CD14-positive monocyte (primary cell): ENCODE data around the gene PNKP. TPM values are rescaled to one million over a fixed set of nuclear protein-coding genes. Genes with fewer than 3 reads are reported as not detected.

Experiments
- DNase-seq, 3 donors: peaks; one replicate each; pipeline ENCODE4 v3.0.0-alpha.2; 2011 to 2022
- H2AFZ ChIP-seq: 2 replicates; pipeline ENCODE4 v1.6.0; 2012; ENCODE audit warnings: mild to moderate bottlenecking, low read depth, low read length, inconsistent platforms; ENCODE audit not compliant: insufficient read depth, poor library complexity, severe bottlenecking
- H3K27ac ChIP-seq, 2 donors: 1 replicate in 1 of 2; 2 replicates in 1 of 2; pipeline ENCODE4 v1.5.1; 2012 to 2013; ENCODE audit warnings: low read length in 2 of 2, control low read depth in 1 of 2, inconsistent platforms in 1 of 2, low read depth in 1 of 2, mild to moderate bottlenecking in 1 of 2
- H3K27me3 ChIP-seq, 2 donors: one replicate each; pipeline versions ENCODE4 v1.6.0 to v1.6.1; 2011 to 2013; ENCODE audit warnings: low read length in 2 of 2; ENCODE audit not compliant: control insufficient read depth in 2 of 2, insufficient read depth in 2 of 2
- H3K36me3 ChIP-seq, 2 donors: replicated peaks in 1 of 2; 1 replicate in 1 of 2; 2 replicates in 1 of 2; pipeline versions ENCODE4 v1.5.1 to v1.6.1; 2012 to 2013; ENCODE audit warnings: low read length in 2 of 2, control low read depth in 1 of 2, inconsistent platforms in 1 of 2, mild to moderate bottlenecking in 1 of 2; ENCODE audit not compliant: insufficient read depth in 2 of 2, control insufficient read depth in 1 of 2
- H3K4me1 ChIP-seq, 2 donors: 1 replicate in 1 of 2; 2 replicates in 1 of 2; pipeline versions ENCODE4 v1.5.1 to v1.6.1; 2012 to 2013; ENCODE audit warnings: low read length in 2 of 2, control low read depth in 1 of 2, inconsistent platforms in 1 of 2, mild to moderate bottlenecking in 1 of 2, moderate library complexity in 1 of 2; ENCODE audit not compliant: insufficient read depth in 2 of 2, control insufficient read depth in 1 of 2
- H3K4me2 ChIP-seq: replicated peaks from 2 replicates; pipeline ENCODE3; 2012; ENCODE audit warnings: low read length, moderate library complexity, mild to moderate bottlenecking; ENCODE audit not compliant: poor library complexity, severe bottlenecking; ENCODE audit errors: extremely low read depth
- H3K4me3 ChIP-seq, 3 experiments: fragments of 200-600 bp in 1 of 3; sonication (generic) in 1 of 3; replicated peaks in 1 of 3; 1 replicate in 2 of 3; 2 replicates in 1 of 3; pipeline ENCODE4 v1.5.1; 2011 to 2013; ENCODE audit warnings: low read length in 3 of 3, mild to moderate bottlenecking in 3 of 3, control low read depth in 2 of 3, low read depth in 2 of 3, inconsistent platforms in 1 of 3, moderate library complexity in 1 of 3
- H3K79me2 ChIP-seq: 2 replicates; pipeline ENCODE4 v1.6.0; 2012; ENCODE audit warnings: mild to moderate bottlenecking, control low read depth, inconsistent platforms, low read length, moderate library complexity; ENCODE audit not compliant: insufficient read depth
- H3K9ac ChIP-seq: 2 replicates; pipeline ENCODE4 v1.6.0; 2017; ENCODE audit warnings: low read length, mild to moderate bottlenecking; ENCODE audit not compliant: insufficient read depth, poor library complexity, severe bottlenecking
- H3K9me3 ChIP-seq, 2 donors: replicated peaks in 1 of 2; 1 replicate in 1 of 2; 2 replicates in 1 of 2; pipeline versions ENCODE4 v1.5.1 to v1.6.1; 2012 to 2013; ENCODE audit warnings: low read length in 2 of 2, control low read depth in 1 of 2; ENCODE audit not compliant: control insufficient read depth in 1 of 2, insufficient read depth in 1 of 2
- H4K20me1 ChIP-seq: 2 replicates; pipeline ENCODE4 v1.6.0; 2012; ENCODE audit warnings: mild to moderate bottlenecking, low read length, control low read depth, moderate library complexity; ENCODE audit not compliant: insufficient read depth
- H3K27ac Mint-ChIP-seq, 7 donors: one replicate each; pipeline ENCODE4 v1.8.0; 2020; ENCODE audit warnings: mild to moderate bottlenecking in 7 of 7, mixed read lengths in 7 of 7, moderate library complexity in 6 of 7, inconsistent platforms in 2 of 7
- H3K27me3 Mint-ChIP-seq, 3 donors: one replicate each; pipeline ENCODE4 v1.8.0; 2021 to 2022; ENCODE audit warnings: low read depth in 3 of 3, mild to moderate bottlenecking in 3 of 3, mixed read lengths in 3 of 3, moderate library complexity in 3 of 3, inconsistent platforms in 1 of 3
- H3K36me3 Mint-ChIP-seq, 2 donors: one replicate each; pipeline ENCODE4 v1.8.0; 2020; ENCODE audit warnings: mixed read lengths in 2 of 2, inconsistent platforms in 1 of 2, mild to moderate bottlenecking in 1 of 2
- H3K4me1 Mint-ChIP-seq: one replicate; pipeline ENCODE4 v1.8.0; 2020; ENCODE audit warnings: mild to moderate bottlenecking, mixed read lengths
- H3K4me3 Mint-ChIP-seq, 2 donors: one replicate each; pipeline ENCODE4 v1.8.0; 2020; ENCODE audit warnings: mild to moderate bottlenecking in 2 of 2, mixed read lengths in 2 of 2, moderate library complexity in 1 of 2
- H3K9me3 Mint-ChIP-seq, 7 donors: one replicate each; pipeline ENCODE4 v1.8.0; 2020 to 2022; ENCODE audit warnings: mixed read lengths in 7 of 7, mild to moderate bottlenecking in 6 of 7, moderate library complexity in 6 of 7, inconsistent platforms in 2 of 7
- CTCF ChIP-seq: fragments of 200-600 bp; IDR thresholded peaks from one replicate; pipeline ENCODE4 v1.8.0; 2022; ENCODE audit warnings: antibody characterized with exemption, mild to moderate bottlenecking
- WGBS: methylation state at CpG from one replicate; pipeline ENCODE4 v1.1.5; 2013; ENCODE audit warnings: missing lambda C conversion rate; ENCODE audit not compliant: insufficient coverage; 5-methylcytosine and 5-hydroxymethylcytosine counted together
- intact Hi-C, 2 donors: fragments of 100-400 bp; cut with micrococcal nuclease; formaldehyde crosslinking; loops; one replicate each; pipeline versions ENCODE4 v1.15.0 to v1.15.1; 2023
- polyA plus RNA-seq, 3 donors: library from polyadenylated mRNA; depleted of rRNA in 1 of 3; unstranded in 2 of 3; stranded (reverse) in 1 of 3; fragments of 300-500 nt in 2 of 3; fragments of >200 nt in 1 of 3; fragmentation: Illumina TruSeq in 2 of 3; gene quantifications; 1 replicate in 2 of 3; 2 replicates in 1 of 3; pipeline ENCODE4 v1.2.3, GENCODE V29; 2012 to 2021

The PNKP gene
- polyA plus RNA-seq, 3 donors: 23.0 to 88.6 (median 30.2) TPM

GRCh38 chr19:49861107-49861506 lies 6.3 kb downstream of the PNKP start:
- intact Hi-C loops: no loop called here
- Mint-ChIP-seq H3K27me3 (peaks cover 0 to 1% (median 0%) of the 10 kb centered on the region in 3 donors), H3K9me3 (no peaks in the 10 kb centered on the region), H3K27ac (no peak overlapping the region), H3K36me3 (peaks cover 46 to 80% of the 10 kb centered on the region in 2 donors), H3K4me3 (no peak overlapping the region), H3K4me1 (peaks cover 20% of the 10 kb centered on the region)
- Histone ChIP-seq H3K27me3 (no peaks in the 10 kb centered on the region), H2AFZ (no peak overlapping the region), H3K9ac (no peak overlapping the region), H4K20me1 (peaks cover 77% of the 10 kb centered on the region), H3K27ac (no peak overlapping the region), H3K4me2 (no peak overlapping the region), H3K4me1 (peaks cover 14 to 15% of the 10 kb centered on the region in 2 donors), H3K36me3 (peaks cover 54 to 78% of the 10 kb centered on the region in 2 donors), H3K79me2 (peaks cover 32% of the 10 kb centered on the region), H3K4me3 (no peak overlapping the region), H3K9me3 (no peaks in the 10 kb centered on the region)
- TF ChIP-seq CTCF: no peak
- 79% methylated on average over 8 of the region's 13 CpGs for WGBS
- DNase-seq: no peak

- H3K4me1 Mint-ChIP-seq: peaks cover 14% of the 10 kb centered on the region
- Histone ChIP-seq H3K9me3 (no peaks in the 10 kb centered on the region), H3K4me3 (no peak overlapping the region), H3K79me2 (peaks cover 26% of the 10 kb centered on the region), H3K27ac (no peak overlapping the region), H2AFZ (no peak overlapping the region), H4K20me1 (peaks cover 79% of the 10 kb centered on the region), H3K4me1 (peaks cover 8 to 9% of the 10 kb centered on the region in 2 donors), H3K36me3 (peaks cover 54 to 78% of the 10 kb centered on the region in 2 donors), H3K27me3 (no peaks in the 10 kb centered on the region), H3K4me2 (no peak overlapping the region), H3K9ac (no peak overlapping the region)
- no peak for TF ChIP-seq CTCF
- intact Hi-C loops: no loop called here
- H3K36me3 Mint-ChIP-seq: peaks cover 46 to 80% of the 10 kb centered on the region in 2 donors
- no peak overlapping the region for H3K27ac Mint-ChIP-seq
- no peak for DNase-seq
- no peaks in the 10 kb centered on the region for H3K9me3 Mint-ChIP-seq
- 91% methylated on average over 17 of the region's 17 CpGs for WGBS
- no peak overlapping the region for H3K4me3 Mint-ChIP-seq
- peaks cover 0 to 2% (median 1%) of the 10 kb centered on the region in 3 donors for H3K27me3 Mint-ChIP-seq
These were observed 6.9 kb downstream of the PNKP start for GRCh38 chr19:49860336-49861102.
